Measurements from ENCODE around the gene FAM174C.

Gene FAM174C

DNA sequence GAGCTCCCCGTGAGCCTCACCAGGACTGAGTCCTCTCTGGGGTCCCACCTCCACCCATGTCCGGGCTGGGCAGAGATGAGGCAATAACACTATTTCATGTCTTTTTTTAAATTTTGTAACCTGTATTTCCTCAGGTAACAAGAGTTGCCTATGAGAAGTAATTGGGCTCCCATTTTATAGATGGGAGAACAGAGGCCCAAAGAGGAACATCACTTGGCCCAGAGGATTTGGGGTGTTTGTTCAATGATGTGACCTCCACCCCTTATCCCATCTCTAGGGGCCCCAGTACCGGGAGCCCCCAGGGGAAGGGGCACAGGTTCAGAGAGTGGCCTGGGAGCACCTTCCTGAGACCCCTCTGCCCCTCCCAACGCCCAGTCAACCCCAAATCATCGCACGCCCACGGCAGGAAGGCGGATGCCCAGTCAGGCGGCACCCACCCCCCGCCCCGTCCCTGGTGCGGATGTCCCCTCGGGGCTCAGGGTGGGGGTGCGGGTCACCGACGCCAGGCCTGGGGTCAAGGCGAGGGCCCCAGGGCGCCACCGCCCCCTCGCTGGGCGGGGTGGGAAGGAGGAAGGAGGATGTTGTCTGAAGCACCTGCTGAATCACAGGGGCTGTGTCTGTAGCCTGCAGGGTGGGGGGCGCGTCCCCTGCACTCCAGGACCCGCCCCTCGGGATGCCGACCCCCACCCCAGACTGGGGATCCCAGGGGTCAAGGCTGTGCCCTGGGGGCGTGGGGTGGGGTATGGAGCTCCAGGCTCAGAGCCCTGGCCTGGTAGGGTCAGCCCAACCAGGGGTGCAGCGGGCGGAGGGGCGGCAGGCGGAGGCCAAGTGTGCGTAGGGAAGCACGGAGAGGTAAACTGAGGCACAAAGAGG lies 15.2 kb upstream of the FAM174C start (continued):
- peak; percentile 91; the same call in 1 of the 2 replicates for TF ChIP-seq ZNF449 (tag by site-specific recombination; IDR thresholded peaks at IDR 0.05)
- no peak for TF ChIP-seq ZNF175 (tag by site-specific recombination; IDR thresholded peaks at IDR 0.05)
- TF ChIP-seq ZNF148 (tag by site-specific recombination; IDR thresholded peaks at IDR 0.05; ENCODE audit: borderline replicate concordance): no peak
- TF ChIP-seq ZFP3 (tag by site-specific recombination; IDR thresholded peaks at IDR 0.05; ENCODE audit: low read depth): no peak
- no peak for TF ChIP-seq ZNF223 (tag by site-specific recombination; IDR thresholded peaks at IDR 0.05)
- TF ChIP-seq PATZ1 (tag by site-specific recombination; IDR thresholded peaks at IDR 0.05): no peak
- no peak for TF ChIP-seq ZNF670 (tag by site-specific recombination; IDR thresholded peaks at IDR 0.05; ENCODE audit: low read depth)
- no peak for TF ChIP-seq ZNF610 (tag by site-specific recombination; IDR thresholded peaks at IDR 0.05; ENCODE audit: borderline replicate concordance)
- no peak for TF ChIP-seq ZNF121 (tag by site-specific recombination; IDR thresholded peaks at IDR 0.05)
- no peak for TF ChIP-seq ZBTB21 (tag by site-specific recombination; IDR thresholded peaks at IDR 0.05)
- TF ChIP-seq ZEB2 (tag by site-specific recombination; IDR thresholded peaks at IDR 0.05): peak; percentile 28
- no peak for TF ChIP-seq HOXA7 (CRISPR knock-in tag; IDR thresholded peaks at IDR 0.05; ENCODE audit: borderline replicate concordance)
- TF ChIP-seq, protein P1, sequence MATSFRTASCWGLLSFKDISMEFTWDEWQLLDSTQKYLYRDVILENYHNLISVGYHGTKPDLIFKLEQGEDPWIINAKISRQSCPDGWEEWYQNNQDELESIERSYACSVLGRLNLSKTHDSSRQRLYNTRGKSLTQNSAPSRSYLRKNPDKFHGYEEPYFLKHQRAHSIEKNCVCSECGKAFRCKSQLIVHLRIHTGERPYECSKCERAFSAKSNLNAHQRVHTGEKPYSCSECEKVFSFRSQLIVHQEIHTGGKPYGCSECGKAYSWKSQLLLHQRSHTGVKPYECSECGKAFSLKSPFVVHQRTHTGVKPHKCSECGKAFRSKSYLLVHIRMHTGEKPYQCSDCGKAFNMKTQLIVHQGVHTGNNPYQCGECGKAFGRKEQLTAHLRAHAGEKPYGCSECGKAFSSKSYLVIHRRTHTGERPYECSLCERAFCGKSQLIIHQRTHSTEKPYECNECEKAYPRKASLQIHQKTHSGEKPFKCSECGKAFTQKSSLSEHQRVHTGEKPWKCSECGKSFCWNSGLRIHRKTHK (tag by site-specific recombination; IDR thresholded peaks at IDR 0.05): no peak
- TF ChIP-seq, protein P2, sequence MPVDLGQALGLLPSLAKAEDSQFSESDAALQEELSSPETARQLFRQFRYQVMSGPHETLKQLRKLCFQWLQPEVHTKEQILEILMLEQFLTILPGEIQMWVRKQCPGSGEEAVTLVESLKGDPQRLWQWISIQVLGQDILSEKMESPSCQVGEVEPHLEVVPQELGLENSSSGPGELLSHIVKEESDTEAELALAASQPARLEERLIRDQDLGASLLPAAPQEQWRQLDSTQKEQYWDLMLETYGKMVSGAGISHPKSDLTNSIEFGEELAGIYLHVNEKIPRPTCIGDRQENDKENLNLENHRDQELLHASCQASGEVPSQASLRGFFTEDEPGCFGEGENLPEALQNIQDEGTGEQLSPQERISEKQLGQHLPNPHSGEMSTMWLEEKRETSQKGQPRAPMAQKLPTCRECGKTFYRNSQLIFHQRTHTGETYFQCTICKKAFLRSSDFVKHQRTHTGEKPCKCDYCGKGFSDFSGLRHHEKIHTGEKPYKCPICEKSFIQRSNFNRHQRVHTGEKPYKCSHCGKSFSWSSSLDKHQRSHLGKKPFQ (tag by site-specific recombination; IDR thresholded peaks at IDR 0.05): no peak
- peak; percentile 29 for TF ChIP-seq SP2 (tag by site-specific recombination; IDR thresholded peaks at IDR 0.05)
- no peak for TF ChIP-seq ZNF529 (tag by site-specific recombination; IDR thresholded peaks at IDR 0.05; ENCODE audit: insufficient replicate concordance)
- no peak for TF ChIP-seq MEIS1 (CRISPR knock-in tag; IDR thresholded peaks at IDR 0.05; ENCODE audit: borderline replicate concordance)
- TF ChIP-seq ZNF830 (tag by site-specific recombination; IDR thresholded peaks at IDR 0.05; ENCODE audit: low read depth): no peak
- peak; percentile 75 for TF ChIP-seq ZBTB8A (tag by site-specific recombination; IDR thresholded peaks at IDR 0.05)
- TF ChIP-seq KLF1 (tag by site-specific recombination; IDR thresholded peaks at IDR 0.05): peak; percentile 99
- no peak for TF ChIP-seq ZNF248 (tag by site-specific recombination; IDR thresholded peaks at IDR 0.05)
- TF ChIP-seq ZBTB7A (tag by site-specific recombination; IDR thresholded peaks at IDR 0.05; ENCODE audit: low read depth): peak; percentile 85; the same call in 1 of the 2 replicates
- no peak for TF ChIP-seq ZNF221 (tag by site-specific recombination; IDR thresholded peaks at IDR 0.05; ENCODE audit: borderline replicate concordance)
- no peak for TF ChIP-seq ZNF707 (tag by site-specific recombination; IDR thresholded peaks at IDR 0.05)
- peak; percentile 59 for TF ChIP-seq ZNF423 (tag by site-specific recombination; IDR thresholded peaks at IDR 0.05)
- TF ChIP-seq HOXC10 (CRISPR knock-in tag; IDR thresholded peaks at IDR 0.05): no peak
- TF ChIP-seq ZNF280D (tag by site-specific recombination; IDR thresholded peaks at IDR 0.05): no peak
